Common myeloid progenitor, CD34-positive (primary cell): ENCODE measurements around the gene IFNG.

Experiments used
- CTCF ChIA-PET: fragments of 350-600 bp; sonication (Branson Sonifier 250); formaldehyde crosslinking; loops from one replicate; lab custom pipeline; 2021; ENCODE audit warnings: antibody characterized with exemption; lab: Charles Lee
- POLR2A ChIA-PET: fragments of 350-600 bp; sonication (Branson Sonifier 250); formaldehyde crosslinking; loops from one replicate; lab custom pipeline; 2021; ENCODE audit warnings: antibody characterized with exemption; lab: Charles Lee
- DNase-seq, 3 donors: peaks; one replicate each; pipeline versions ENCODE4 v3.0.0 to v3.0.0-alpha.2; 2013
- H3K27ac ChIP-seq, 2 experiments: 1 replicate in 1 of 2; 2 replicates in 1 of 2; pipeline ENCODE4 v1.7.0; 2013; ENCODE audit warnings: inconsistent platforms in 2 of 2, low read length in 2 of 2, mild to moderate bottlenecking in 2 of 2, low read depth in 1 of 2, moderate library complexity in 1 of 2; ENCODE audit not compliant: severe bottlenecking in 2 of 2, insufficient read depth in 1 of 2, poor library complexity in 1 of 2
- H3K27me3 ChIP-seq, 5 experiments: replicated peaks in 2 of 5; 1 replicate in 3 of 5; 2 replicates in 2 of 5; pipeline versions ENCODE4 v1.6.1 to v1.7.0; 2013; ENCODE audit warnings: low read length in 4 of 5, mild to moderate bottlenecking in 2 of 5, moderate library complexity in 2 of 5, inconsistent platforms in 1 of 5; ENCODE audit not compliant: insufficient read depth in 5 of 5, control insufficient read depth in 4 of 5
- H3K36me3 ChIP-seq, 4 experiments: 1 replicate in 2 of 4; 2 replicates in 2 of 4; pipeline versions ENCODE4 v1.6.1 to v1.7.0; 2013; ENCODE audit warnings: low read length in 3 of 4, control low read depth in 1 of 4, mild to moderate bottlenecking in 1 of 4; ENCODE audit not compliant: control insufficient read depth in 4 of 4, insufficient read depth in 4 of 4
- H3K4me1 ChIP-seq, 4 experiments: 1 replicate in 3 of 4; 2 replicates in 1 of 4; pipeline versions ENCODE4 v1.6.1 to v1.7.1; 2013; ENCODE audit warnings: low read length in 3 of 4, mild to moderate bottlenecking in 3 of 4, control low read depth in 1 of 4, inconsistent platforms in 1 of 4, moderate library complexity in 1 of 4; ENCODE audit not compliant: control insufficient read depth in 4 of 4, insufficient read depth in 4 of 4; ENCODE audit errors: control extremely low read depth in 1 of 4
- H3K4me3 ChIP-seq, 7 experiments: 1 replicate in 4 of 7; 2 replicates in 3 of 7; pipeline versions ENCODE4 v1.5.1 to v1.7.0; 2013; ENCODE audit warnings: mild to moderate bottlenecking in 7 of 7, low read length in 6 of 7, moderate library complexity in 6 of 7, inconsistent platforms in 2 of 7, low read depth in 2 of 7, control low read depth in 1 of 7; ENCODE audit not compliant: insufficient read depth in 4 of 7, control insufficient read depth in 1 of 7; ENCODE audit errors: extremely low read depth in 1 of 7
- H3K9me3 ChIP-seq, 5 experiments: 1 replicate in 4 of 5; 2 replicates in 1 of 5; pipeline versions ENCODE4 v1.6.1 to v1.7.1; 2013; ENCODE audit warnings: low read length in 4 of 5, mild to moderate bottlenecking in 2 of 5, inconsistent platforms in 1 of 5, low read depth in 1 of 5, moderate library complexity in 1 of 5; ENCODE audit not compliant: control insufficient read depth in 4 of 5, insufficient read depth in 2 of 5; ENCODE audit errors: control extremely low read depth in 1 of 5
- WGBS: methylation state at CpG from one replicate; pipeline ENCODE4 v1.1.5; 2013; ENCODE audit not compliant: insufficient coverage; 5-methylcytosine and 5-hydroxymethylcytosine counted together

IFNG gene

GRCh38 chr12:68106660-68107059, 52.9 kb downstream of the IFNG start:
- H3K27me3 ChIP-seq: peaks cover 0 to 2% (median 0%) of the 10 kb centered on the region in 5 experiments
- H3K4me1 ChIP-seq: peaks cover 0 to 4% (median 1%) of the 10 kb centered on the region in 4 experiments
- CTCF ChIA-PET: no interaction called here
- no CpG with 5 or more reads among the region's 1 CpG for WGBS
- no peak overlapping the region for H3K4me3 ChIP-seq
- POLR2A ChIA-PET: no interaction called here
- H3K27ac ChIP-seq: no peak overlapping the region
- H3K36me3 ChIP-seq: no peaks in the 10 kb centered on the region
- no peak for DNase-seq
- peaks cover 0 to 1% (median 0%) of the 10 kb centered on the region in 5 experiments for H3K9me3 ChIP-seq

- CTCF ChIA-PET: no interaction called here
Measured at GRCh38 chr12:68106160-68106559, 53.4 kb downstream of the IFNG start.

More at GRCh38 chr12:68106160-68106559, 53.4 kb downstream of the IFNG start:
- no peak overlapping the region for H3K27ac ChIP-seq
- no peaks in the 10 kb centered on the region for H3K36me3 ChIP-seq
- POLR2A ChIA-PET: no interaction called here
- peak in 1 of 3 donors; percentile 10 for DNase-seq
- 62% methylated on average over 3 of the region's 5 CpGs for WGBS
- peaks cover 0 to 1% (median 0%) of the 10 kb centered on the region in 5 experiments for H3K9me3 ChIP-seq
- peaks cover 0 to 4% (median 0%) of the 10 kb centered on the region in 5 experiments for H3K27me3 ChIP-seq
- H3K4me1 ChIP-seq: peaks cover 0 to 4% (median 1%) of the 10 kb centered on the region in 4 experiments
- H3K4me3 ChIP-seq: no peak overlapping the region
